Panc1 (cell line): ENCODE results near the gene ATG4D. TPM values are rescaled to one million over a fixed set of nuclear protein-coding genes. Genes with fewer than 3 reads are reported as not detected.
"Not testable (repeated sequence)": the region's sequence is repeated elsewhere in the genome, so short reads cannot be mapped to it uniquely, and the experiment has no call there.

Experiments
- ATAC-seq: fragments of 200-7000 bp; cut with Tn5 transposase; 2 replicates; pipeline ENCODE4 v1.9.1; 2020; ENCODE audit warnings: mild to moderate bottlenecking, moderate library complexity
- BruUV-seq: library from RNA; stranded (reverse); fragments of 400-500 nt; replicated peaks from 2 replicates; lab custom pipeline; 2021; lab: Mats Ljungman, UMichigan
- CTCF ChIA-PET: fragments of 300-600 bp; sonication (Branson Sonifier 250); formaldehyde crosslinking; loops from one replicate; lab custom pipeline; 2022; ENCODE audit warnings: antibody characterized with exemption; lab: Charles Lee
- POLR2A ChIA-PET: fragments of 300-600 bp; sonication (Branson Sonifier 250); formaldehyde crosslinking; loops from one replicate; lab custom pipeline; 2022; ENCODE audit warnings: antibody characterized with exemption; lab: Charles Lee
- DNase-seq: peaks from one replicate; pipeline ENCODE4 v3.0.0-alpha.2; 2010; ENCODE audit warnings: low read depth, low spot score
- H3K27ac ChIP-seq: 2 replicates; pipeline ENCODE4 v1.5.1; 2011; ENCODE audit warnings: mild to moderate bottlenecking, low read length, inconsistent platforms
- H3K27me3 ChIP-seq: fragments of 200-500 bp; sonication (Bioruptor generic); 2 replicates; pipeline ENCODE4 v1.6.0; 2014; ENCODE audit warnings: low read length, inconsistent platforms; ENCODE audit not compliant: control insufficient read depth, insufficient read depth
- H3K36me3 ChIP-seq: fragments of 200-500 bp; sonication (Bioruptor generic); 2 replicates; pipeline ENCODE4 v1.5.1; 2014; ENCODE audit warnings: inconsistent platforms, mild to moderate bottlenecking, low read length, moderate library complexity; ENCODE audit not compliant: control insufficient read depth, insufficient read depth
- H3K4me1 ChIP-seq: 2 replicates; pipeline ENCODE4 v1.5.1; 2011; ENCODE audit warnings: inconsistent platforms, mild to moderate bottlenecking, low read length, moderate library complexity; ENCODE audit not compliant: control insufficient read depth, insufficient read depth
- H3K4me3 ChIP-seq, 2 experiments: 2 replicates each; pipeline ENCODE4 v1.5.1; 2011 to 2012; ENCODE audit warnings: low read depth in 2 of 2, low read length in 2 of 2, mild to moderate bottlenecking in 2 of 2, inconsistent platforms in 1 of 2, moderate library complexity in 1 of 2
- H3K9me3 ChIP-seq: fragments of 200-500 bp; sonication (Bioruptor generic); 2 replicates; pipeline ENCODE4 v1.5.1; 2014; ENCODE audit warnings: low read depth, mild to moderate bottlenecking, inconsistent platforms, low read length, moderate library complexity; ENCODE audit not compliant: control insufficient read depth, insufficient read depth
- CTCF ChIP-seq: fragments of 450-650 bp; IDR thresholded peaks from 2 replicates; pipeline ENCODE4 v1.5.1; 2017; ENCODE audit warnings: mild to moderate bottlenecking
- POLR2AphosphoS5 ChIP-seq: IDR thresholded peaks from 2 replicates; pipeline ENCODE4 v1.6.1; 2012; ENCODE audit warnings: mild to moderate bottlenecking, low read depth, low read length, moderate library complexity
- REST ChIP-seq, 2 experiments: IDR thresholded peaks; 2 replicates each; pipeline ENCODE4 v1.6.1; 2011 to 2012; ENCODE audit warnings: low read depth in 2 of 2, control low read depth in 1 of 2, low read length in 1 of 2, mild to moderate bottlenecking in 1 of 2, moderate library complexity in 1 of 2; ENCODE audit not compliant: insufficient read depth in 1 of 2
- SIN3A ChIP-seq: IDR thresholded peaks from 2 replicates; pipeline ENCODE4 v1.6.1; 2012; ENCODE audit warnings: low read depth, mild to moderate bottlenecking, low read length, moderate library complexity, borderline replicate concordance; ENCODE audit not compliant: insufficient read depth
- TCF7L2 ChIP-seq: IDR thresholded peaks from 2 replicates; pipeline ENCODE4 v1.6.1; 2011; ENCODE audit warnings: mild to moderate bottlenecking, low read depth, low read length, inconsistent platforms
- in situ Hi-C: cut with HindIII; loops from 2 replicates; pipeline ENCODE4 v1.10.0; 2016; ENCODE audit warnings: low sequenced_read_pairs, low pct_unique_long_range_greater_than_20kb
- intact Hi-C: fragments of 100-400 bp; cut with micrococcal nuclease; formaldehyde crosslinking; loops from one replicate; pipeline ENCODE4 v1.10.0; 2022; ENCODE audit not compliant: unreplicated experiment
- total RNA-seq: library from RNA; stranded (reverse); gene quantifications from one replicate; pipeline ENCODE4 v1.2.1, GENCODE V29; 2021; ENCODE audit not compliant: unreplicated experiment

The ATG4D gene
- total RNA-seq, 1 experiment from 2014 or later: 28.0 TPM

- Histone ChIP-seq H3K4me3 (peak within 1 kb of the TSS; percentile 60 to 69), H3K36me3 (no peaks in the 10 kb centered on the region), H3K27ac (peak within 1 kb of the TSS; percentile 89), H3K27me3 (no peaks in the 10 kb centered on the region), H3K4me1 (peaks cover 23% of the 10 kb centered on the region), H3K9me3 (no peaks in the 10 kb centered on the region)
- ChIA-PET CTCF (no interaction called here), POLR2A (no interaction called here)
- intact Hi-C loops (loop anchor here (5.0 kb wide), 1 partner anchor 128 kb away; no protein-coding TSS in a partner anchor), in situ Hi-C loops (no loop called here)
- ATAC-seq (peak; percentile 92), DNase-seq (peak; percentile 88)
- 0 out of 2 replicates have a peak, but pooled peaks have one; percentile 13 for TF ChIP-seq SIN3A
- no peak for TF ChIP-seq REST (IDR thresholded peaks at IDR 0.05; ENCODE audit: insufficient read depth in 1 of 2, low read depth in 2 of 2, low read length in 1 of 2)
- TF ChIP-seq CTCF: no peak
- TF ChIP-seq POLR2AphosphoS5: peak; percentile 62; the same call in 1 of the 2 replicates
- TF ChIP-seq TCF7L2: no peak
- TSS peak; percentile 97 for BruUV-seq
Observed at GRCh38 chr19:10568826-10569651, 25.3 kb downstream of the ATG4D start, which contains the start of gene CDKN2D. Gene CDKN2D (minus strand): TSS chr19:10568979. CDS start chr19:10568653, 326 bp downstream.

GRCh38 chr19:10573793-10574192, 30.1 kb downstream of the ATG4D start:
- H3K4me3 ChIP-seq, H3K27me3 ChIP-seq, intact Hi-C loops, DNase-seq, H3K4me1 ChIP-seq, H3K27ac ChIP-seq, in situ Hi-C loops, H3K36me3 ChIP-seq, BruUV-seq, H3K9me3 ChIP-seq, POLR2A ChIA-PET, ATAC-seq: not testable (repeated sequence)
- CTCF ChIA-PET: interaction anchor here (0.6 kb wide), 1 partner anchor 52 kb away, joined by 3 read pairs; no protein-coding TSS in a partner anchor

GRCh38 chr19:10574462-10574861, 30.8 kb downstream of the ATG4D start:
- ATAC-seq: no peak
- intact Hi-C loops (no loop called here), in situ Hi-C loops (no loop called here)
- no peaks in the 10 kb centered on the region for H3K36me3 ChIP-seq
- TF ChIP-seq SIN3A (no peak), REST (IDR thresholded peaks at IDR 0.05; ENCODE audit: insufficient read depth in 1 of 2, low read depth in 2 of 2, low read length in 1 of 2) (no peak), CTCF (no peak), TCF7L2 (no peak), POLR2AphosphoS5 (no peak)
- no TSS peak for BruUV-seq
- no peaks in the 10 kb centered on the region for H3K27me3 ChIP-seq
- no peaks in the 10 kb centered on the region for H3K9me3 ChIP-seq
- ChIA-PET POLR2A (no interaction called here), CTCF (no interaction called here)
- peaks cover 5% of the 10 kb centered on the region; the same call in 1 of the 2 replicates for H3K4me1 ChIP-seq
- no peak overlapping the region for H3K27ac ChIP-seq
- no peak overlapping the region for H3K4me3 ChIP-seq
- no peak for DNase-seq
